ENCODE data around the gene PDZRN3. TPM values are rescaled to one million over a fixed set of nuclear protein-coding genes. Genes with fewer than 3 reads are reported as not detected.

Gene PDZRN3
- total RNA-seq, 1 experiment from 2014 or later: not detected

GRCh38 chr3:73667889-73668288, 43.1 kb upstream of the PDZRN3 start:
- H3K27me3 Mint-ChIP-seq (ENCODE audit: unreplicated experiment): no peaks in the 10 kb centered on the region
- DNase-seq: no peak
- H3K27ac Mint-ChIP-seq (ENCODE audit: unreplicated experiment): no peak overlapping the region
- H3K36me3 Mint-ChIP-seq (ENCODE audit: insufficient read depth, unreplicated experiment): no peaks in the 10 kb centered on the region
- CTCF ChIA-PET: no interaction called here
- H3K4me1 Mint-ChIP-seq (ENCODE audit: low read depth, unreplicated experiment): no peaks in the 10 kb centered on the region
- BruUV-seq (replicated peaks): no TSS peak
- TF ChIP-seq CTCF (IDR thresholded peaks at IDR 0.05; ENCODE audit: unreplicated experiment): no peak
- H3K9me3 Mint-ChIP-seq (ENCODE audit: low read depth, unreplicated experiment): peaks cover 6% of the 10 kb centered on the region
- H3K4me3 Mint-ChIP-seq (ENCODE audit: low read depth, unreplicated experiment): no peak overlapping the region
- intact Hi-C loops (cut with micrococcal nuclease; ENCODE audit: unreplicated experiment): no loop called here

- H3K36me3 Mint-ChIP-seq (ENCODE audit: insufficient read depth, unreplicated experiment): no peaks in the 10 kb centered on the region
- DNase-seq: no peak
- H3K9me3 Mint-ChIP-seq (ENCODE audit: low read depth, unreplicated experiment): peaks cover 8% of the 10 kb centered on the region
- intact Hi-C loops (cut with micrococcal nuclease; ENCODE audit: unreplicated experiment): no loop called here
- CTCF ChIA-PET: no interaction called here
- no peak overlapping the region for H3K27ac Mint-ChIP-seq (ENCODE audit: unreplicated experiment)
- H3K4me3 Mint-ChIP-seq (ENCODE audit: low read depth, unreplicated experiment): no peak overlapping the region
- no peak for TF ChIP-seq CTCF (IDR thresholded peaks at IDR 0.05; ENCODE audit: unreplicated experiment)
- no peaks in the 10 kb centered on the region for H3K27me3 Mint-ChIP-seq (ENCODE audit: unreplicated experiment)
- no TSS peak for BruUV-seq (replicated peaks)
- no peaks in the 10 kb centered on the region for H3K4me1 Mint-ChIP-seq (ENCODE audit: low read depth, unreplicated experiment)
These were observed 40.5 kb upstream of the PDZRN3 start for GRCh38 chr3:73665286-73665685.

- no peaks in the 10 kb centered on the region for H3K4me1 Mint-ChIP-seq (ENCODE audit: low read depth, unreplicated experiment)
- BruUV-seq (replicated peaks): no TSS peak
These were observed 39.6 kb upstream of the PDZRN3 start for GRCh38 chr3:73664389-73664788.

GRCh38 chr3:73663495-73663894, 38.8 kb upstream of the PDZRN3 start:
- H3K27ac Mint-ChIP-seq (ENCODE audit: unreplicated experiment): no peak overlapping the region
- H3K27me3 Mint-ChIP-seq (ENCODE audit: unreplicated experiment): no peaks in the 10 kb centered on the region
- no peak for TF ChIP-seq CTCF (IDR thresholded peaks at IDR 0.05; ENCODE audit: unreplicated experiment)
- no peaks in the 10 kb centered on the region for H3K36me3 Mint-ChIP-seq (ENCODE audit: insufficient read depth, unreplicated experiment)
- H3K4me1 Mint-ChIP-seq (ENCODE audit: low read depth, unreplicated experiment): no peaks in the 10 kb centered on the region
- H3K4me3 Mint-ChIP-seq (ENCODE audit: low read depth, unreplicated experiment): no peak overlapping the region
- peaks cover 8% of the 10 kb centered on the region for H3K9me3 Mint-ChIP-seq (ENCODE audit: low read depth, unreplicated experiment)
- CTCF ChIA-PET: no interaction called here
- DNase-seq: no peak
- BruUV-seq (replicated peaks): no TSS peak
- intact Hi-C loops (cut with micrococcal nuclease; ENCODE audit: unreplicated experiment): no loop called here

More at GRCh38 chr3:73664389-73664788, 39.6 kb upstream of the PDZRN3 start:
- Mint-ChIP-seq H3K9me3 (ENCODE audit: low read depth, unreplicated experiment) (peaks cover 8% of the 10 kb centered on the region), H3K36me3 (ENCODE audit: insufficient read depth, unreplicated experiment) (no peaks in the 10 kb centered on the region), H3K4me3 (ENCODE audit: low read depth, unreplicated experiment) (no peak overlapping the region), H3K27ac (ENCODE audit: unreplicated experiment) (no peak overlapping the region), H3K27me3 (ENCODE audit: unreplicated experiment) (no peaks in the 10 kb centered on the region)
- intact Hi-C loops (cut with micrococcal nuclease; ENCODE audit: unreplicated experiment): no loop called here
- no peak for TF ChIP-seq CTCF (IDR thresholded peaks at IDR 0.05; ENCODE audit: unreplicated experiment)
- CTCF ChIA-PET: no interaction called here
- no peak for DNase-seq
